H1 (cell line): ENCODE measurements around the gene DIS3L. TPM values are rescaled to one million over a fixed set of nuclear protein-coding genes. Genes with fewer than 3 reads are reported as not detected.

Experiments used
- CTCF ChIA-PET: fragments of 300-600 bp; sonication (Branson Sonifier 250); formaldehyde crosslinking; loops from one replicate; lab custom pipeline; 2021; ENCODE audit not compliant: partially characterized antibody; lab: Charles Lee
- POLR2A ChIA-PET: fragments of 300-600 bp; sonication (Branson Sonifier 250); formaldehyde crosslinking; loops from one replicate; lab custom pipeline; 2021; ENCODE audit warnings: inconsistent platforms; ENCODE audit not compliant: partially characterized antibody; lab: Charles Lee
- DNase-seq, 2 experiments: peaks; one replicate each; pipeline versions ENCODE4 v3.0.0 to v3.0.0-alpha.2; 2010 to 2022; ENCODE audit warnings: low spot score in 2 of 2, low read depth in 1 of 2, mixed read lengths in 1 of 2
- FAIRE-seq: peaks from 2 replicates; lab custom pipeline; 2011; peaks lifted over from hg19 to GRCh38; lab: Jason Lieb, UNC
- H2AFZ ChIP-seq: 2 replicates; pipeline ENCODE4 v1.8.1; 2012; ENCODE audit warnings: low read length, inconsistent platforms
- H2AK5ac ChIP-seq: 2 replicates; pipeline ENCODE4 v1.6.1; 2013; ENCODE audit warnings: low read depth, low read length
- H2BK120ac ChIP-seq: replicated peaks from 2 replicates; pipeline ENCODE3; 2013; ENCODE audit warnings: low read depth, low read length, inconsistent platforms
- H2BK12ac ChIP-seq: 2 replicates; pipeline ENCODE4 v1.6.1; 2013; ENCODE audit warnings: low read depth, low read length
- H2BK15ac ChIP-seq: 2 replicates; pipeline ENCODE4 v1.6.1; 2013; ENCODE audit warnings: low read length
- H2BK20ac ChIP-seq: 2 replicates; pipeline ENCODE4 v1.6.1; 2013; ENCODE audit warnings: low read length
- H2BK5ac ChIP-seq: 2 replicates; pipeline ENCODE4 v1.6.1; 2013; ENCODE audit warnings: low read depth, low read length
- H3K14ac ChIP-seq: 2 replicates; pipeline ENCODE4 v1.6.1; 2013; ENCODE audit warnings: inconsistent platforms; ENCODE audit not compliant: insufficient read length
- H3K18ac ChIP-seq: 2 replicates; pipeline ENCODE4 v1.6.1; 2013; ENCODE audit warnings: low read length; ENCODE audit errors: extremely low read depth
- H3K23ac ChIP-seq: 2 replicates; pipeline ENCODE4 v1.6.1; 2013; ENCODE audit warnings: inconsistent platforms; ENCODE audit not compliant: insufficient read length
- H3K23me2 ChIP-seq: 2 replicates; pipeline ENCODE4 v1.6.1; 2013; ENCODE audit warnings: low read depth, low read length
- H3K27ac ChIP-seq: 2 replicates; pipeline ENCODE4 v1.6.1; 2011; ENCODE audit warnings: low read depth, low read length, inconsistent platforms
- H3K27me3 ChIP-seq, 4 experiments: replicated peaks in 1 of 4; 1 replicate in 1 of 4; 2 replicates in 3 of 4; pipeline versions ENCODE4 v1.6.1 to v1.8.1; 2011 to 2013; ENCODE audit warnings: low read length in 3 of 4, mild to moderate bottlenecking in 3 of 4, inconsistent platforms in 2 of 4, mixed read lengths in 2 of 4, moderate library complexity in 1 of 4; ENCODE audit not compliant: control insufficient read depth in 3 of 4, insufficient read depth in 3 of 4; ENCODE audit errors: extremely low read depth in 1 of 4
- H3K36me3 ChIP-seq, 4 experiments: 2 replicates each; pipeline versions ENCODE4 v1.6.1 to v1.8.1; 2011 to 2013; ENCODE audit warnings: mild to moderate bottlenecking in 4 of 4, low read length in 3 of 4, moderate library complexity in 2 of 4, control low read depth in 1 of 4, inconsistent platforms in 1 of 4; ENCODE audit not compliant: insufficient read depth in 4 of 4, control insufficient read depth in 2 of 4
- H3K4ac ChIP-seq: replicated peaks from 2 replicates; pipeline ENCODE3; 2013; ENCODE audit warnings: low read length, low read depth, mixed read lengths, inconsistent platforms; ENCODE audit not compliant: insufficient read length
- H3K4me1 ChIP-seq, 4 experiments: replicated peaks in 1 of 4; 1 replicate in 1 of 4; 2 replicates in 3 of 4; pipeline versions ENCODE4 v1.6.1 to v1.8.1; 2011 to 2013; ENCODE audit warnings: low read length in 3 of 4, inconsistent platforms in 2 of 4, mixed read lengths in 1 of 4; ENCODE audit not compliant: insufficient read depth in 4 of 4, control insufficient read depth in 3 of 4
- H3K4me2 ChIP-seq, 2 experiments: 2 replicates each; pipeline versions ENCODE4 v1.6.1 to v1.8.1; 2011 to 2013; ENCODE audit warnings: low read depth in 2 of 2, low read length in 2 of 2, control low read depth in 1 of 2, inconsistent platforms in 1 of 2, mild to moderate bottlenecking in 1 of 2; ENCODE audit not compliant: insufficient read depth in 1 of 2
- H3K4me3 ChIP-seq, 4 experiments: fragments of 200-600, 300-600 bp in 1 of 4; sonication (generic), shearing (Covaris generic), sonication (Bioruptor Twin) in 1 of 4; 2 replicates each; pipeline versions ENCODE4 v1.5.1 to v1.8.1; 2011 to 2016; ENCODE audit warnings: low read length in 4 of 4, low read depth in 3 of 4, control low read depth in 2 of 4, inconsistent platforms in 2 of 4, mild to moderate bottlenecking in 2 of 4, mixed read lengths in 1 of 4, moderate library complexity in 1 of 4; ENCODE audit not compliant: insufficient read depth in 2 of 4; ENCODE audit errors: extremely low read depth in 1 of 4
- H3K56ac ChIP-seq: replicated peaks from 2 replicates; pipeline ENCODE3; 2013; ENCODE audit warnings: low read depth, mild to moderate bottlenecking, mixed read lengths, low read length, inconsistent platforms; ENCODE audit not compliant: insufficient read length
- H3K79me1 ChIP-seq: 2 replicates; pipeline ENCODE4 v1.6.1; 2013; ENCODE audit warnings: low read depth, low read length, control low read depth
- H3K79me2 ChIP-seq, 2 experiments: 2 replicates each; pipeline versions ENCODE4 v1.6.1 to v1.8.1; 2012 to 2013; ENCODE audit warnings: low read length in 2 of 2, mild to moderate bottlenecking in 2 of 2, inconsistent platforms in 1 of 2; ENCODE audit not compliant: insufficient read depth in 2 of 2, control insufficient read depth in 1 of 2
- H3K9ac ChIP-seq, 4 experiments: replicated peaks in 1 of 4; 1 replicate in 1 of 4; 2 replicates in 3 of 4; pipeline versions ENCODE4 v1.6.1 to v1.8.1; 2011 to 2013; ENCODE audit warnings: low read depth in 3 of 4, low read length in 3 of 4, control low read depth in 2 of 4, mild to moderate bottlenecking in 2 of 4, moderate library complexity in 2 of 4, inconsistent platforms in 1 of 4; ENCODE audit errors: extremely low read depth in 1 of 4
- H3K9me3 ChIP-seq, 2 experiments: 2 replicates each; pipeline versions ENCODE4 v1.6.1 to v1.8.1; 2012 to 2013; ENCODE audit warnings: mild to moderate bottlenecking in 2 of 2, moderate library complexity in 2 of 2, control low read depth in 1 of 2, inconsistent platforms in 1 of 2, low read depth in 1 of 2, low read length in 1 of 2, mixed read lengths in 1 of 2; ENCODE audit not compliant: insufficient read depth in 2 of 2
- H4K20me1 ChIP-seq, 2 experiments: replicated peaks in 1 of 2; 2 replicates each; pipeline versions ENCODE3 to v1.8.1; 2011 to 2013; ENCODE audit warnings: inconsistent platforms in 2 of 2, low read length in 2 of 2, mild to moderate bottlenecking in 1 of 2; ENCODE audit not compliant: insufficient read depth in 2 of 2, control insufficient read depth in 1 of 2
- H4K5ac ChIP-seq: 2 replicates; pipeline ENCODE4 v1.6.1; 2013; ENCODE audit warnings: low read length, low read depth, mixed read lengths, inconsistent platforms; ENCODE audit not compliant: insufficient read length
- H4K8ac ChIP-seq: 2 replicates; pipeline ENCODE4 v1.8.0; 2013; ENCODE audit warnings: mild to moderate bottlenecking, moderate library complexity, low read length, inconsistent platforms; ENCODE audit not compliant: insufficient read depth; ENCODE audit errors: extremely low read depth
- H4K91ac ChIP-seq: replicated peaks from 2 replicates; pipeline ENCODE3; 2013; ENCODE audit warnings: low read length, mixed read lengths, inconsistent platforms; ENCODE audit not compliant: insufficient read length
- CEBPB ChIP-seq: IDR thresholded peaks from 2 replicates; pipeline ENCODE4 v1.6.1; 2012; ENCODE audit warnings: low read depth, low read length
- CREB1 ChIP-seq: IDR thresholded peaks from 2 replicates; pipeline ENCODE4 v1.6.1; 2012; ENCODE audit warnings: inconsistent platforms
- CTBP2 ChIP-seq: IDR thresholded peaks from 2 replicates; pipeline ENCODE4 v1.7.0; 2011; ENCODE audit warnings: borderline replicate concordance, mild to moderate bottlenecking, moderate library complexity, mixed read lengths, low read length; ENCODE audit not compliant: insufficient read depth, insufficient read length
- EGR1 ChIP-seq: IDR thresholded peaks from 2 replicates; pipeline ENCODE4 v1.6.1; 2011; ENCODE audit warnings: low read depth, low read length, borderline replicate concordance
- NRF1 ChIP-seq: IDR thresholded peaks from 2 replicates; pipeline ENCODE4 v1.6.1; 2011; ENCODE audit warnings: mild to moderate bottlenecking, low read depth, low read length, improper control_type of control experiment
- POLR2A ChIP-seq, 2 experiments: IDR thresholded peaks; 1 replicate in 1 of 2; 2 replicates in 1 of 2; pipeline ENCODE4 v1.6.1; 2011; ENCODE audit warnings: low read depth in 2 of 2, low read length in 2 of 2, mild to moderate bottlenecking in 2 of 2; ENCODE audit errors: control extremely low read depth in 1 of 2
- RNF2 ChIP-seq: fragments of 200-900, 300-1000 bp; sonication (generic); IDR thresholded peaks from 2 replicates; pipeline ENCODE4 v1.7.1; 2016; ENCODE audit warnings: borderline replicate concordance, low read depth, mild to moderate bottlenecking, antibody characterized with exemption, low read length; ENCODE audit not compliant: poor library complexity, severe bottlenecking; ENCODE audit errors: missing control alignments
- RXRA ChIP-seq: IDR thresholded peaks from 2 replicates; pipeline ENCODE4 v1.6.1; 2011; ENCODE audit warnings: low read depth, mild to moderate bottlenecking, low read length, moderate library complexity; ENCODE audit not compliant: insufficient read depth
- SP1 ChIP-seq: IDR thresholded peaks from 2 replicates; pipeline ENCODE4 v1.6.1; 2011; ENCODE audit warnings: low read depth, low read length
- TBP ChIP-seq: IDR thresholded peaks from 2 replicates; pipeline ENCODE4 v1.6.1; 2011; ENCODE audit warnings: low read depth, low read length, improper control_type of control experiment
- YY1 ChIP-seq: IDR thresholded peaks from 2 replicates; pipeline ENCODE4 v1.6.1; 2011; ENCODE audit warnings: low read depth, mild to moderate bottlenecking, low read length
- WGBS, 2 experiments: shearing (Covaris generic) in 1 of 2; methylation state at CpG; one replicate each; pipeline versions ENCODE4 v1.1.6 to v1.1.7; 2013 to 2015; ENCODE audit warnings: low lambda C conversion rate in 2 of 2, mixed read lengths in 2 of 2, inconsistent platforms in 1 of 2, low coverage in 1 of 2, missing lambda C conversion rate in 1 of 2; ENCODE audit not compliant: insufficient replicate concordance in 2 of 2, insufficient coverage in 1 of 2, insufficient read length in 1 of 2; ENCODE audit errors: extremely low coverage in 1 of 2, missing lambda C conversion rate in 1 of 2; 5-methylcytosine and 5-hydroxymethylcytosine counted together
- polyA plus RNA-seq, 7 experiments: library from polyadenylated mRNA; depleted of rRNA in 3 of 7; stranded (reverse) in 5 of 7; unstranded in 2 of 7; fragments of >200 nt in 5 of 7; fragments of 200-250 nt in 2 of 7; gene quantifications; 1 replicate in 5 of 7; 2 replicates in 1 of 7; 4 replicates in 1 of 7; pipeline versions ENCODE4 v1.2.1 to v1.2.3, GENCODE V29; 2011 to 2013; ENCODE audit warnings: missing spikeins in 2 of 7, mixed read lengths in 2 of 7
- total RNA-seq: library from RNA; stranded (reverse); fragmentation: NEBNext Ultra II Directional; extraction: Animal tissue kit (Norgen Biotek cat#: 25700); gene quantifications from 2 replicates; pipeline ENCODE4 v1.2.1, GENCODE V29; 2021
- TF ChIP-seq, protein P1 (sequence below): IDR thresholded peaks from 2 replicates; pipeline ENCODE4 v1.6.1; 2012; ENCODE audit warnings: inconsistent platforms

DIS3L gene
- total and polyA plus RNA-seq, 2 of the 8 experiments (the other 6 are each of a cell fraction or from before 2014, with no cell fraction given): 8.7 to 25.0 TPM

DNA sequence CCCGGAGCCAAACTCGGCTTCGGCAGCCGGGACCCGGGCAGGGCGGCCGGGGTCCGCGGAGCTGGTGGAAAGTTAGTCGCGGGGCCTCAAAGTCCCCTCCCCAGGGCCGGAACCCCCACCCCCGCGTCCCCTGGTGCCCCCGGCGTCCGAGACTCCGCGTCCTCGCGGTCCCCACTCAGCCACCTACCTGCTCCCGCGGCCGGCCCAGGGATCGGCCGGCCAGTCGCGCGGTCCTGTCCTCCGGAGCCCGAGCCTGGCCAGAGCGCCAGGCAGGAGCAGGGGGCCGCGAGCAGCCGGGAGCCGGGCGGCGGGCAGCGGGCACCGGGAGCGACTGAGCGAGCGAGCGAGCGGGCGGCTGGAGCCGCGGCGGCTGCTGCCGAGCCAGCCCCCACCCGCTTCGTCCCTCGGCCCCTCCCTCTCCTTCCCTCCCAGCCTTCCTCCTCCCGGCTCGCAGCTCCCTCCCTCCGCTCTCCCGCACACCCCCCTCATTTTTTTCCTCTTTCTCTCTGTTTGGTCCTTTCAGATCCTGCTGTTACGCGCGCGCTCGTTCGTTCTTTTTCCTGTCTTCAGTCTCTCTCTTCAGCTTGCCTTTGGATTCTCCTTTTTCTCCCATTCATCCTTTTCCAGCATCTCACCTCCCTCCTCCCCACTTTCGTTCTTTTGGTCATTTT, 39.8 kb upstream of the DIS3L start, which contains the start of gene MEGF11:
TSS of gene MEGF11 (minus strand) at position 333 of the 671 bp plus-strand sequence. CDS start 125,347 bp downstream, outside the sequence.
- peak within 1 kb of the TSS; percentile 7; the same call in 1 of the 2 replicates for H4K8ac ChIP-seq
- peak within 1 kb of the TSS; percentile 62 to 88 (median 81) for H3K4me3 ChIP-seq
- DNase-seq: peak in 1 of 2 experiments; percentile 75
- no peak within 1 kb of the TSS for H3K23ac ChIP-seq
- H4K5ac ChIP-seq: no peak within 1 kb of the TSS
- no peaks in the 10 kb centered on the region for H3K79me1 ChIP-seq
- H2BK12ac ChIP-seq: peak within 1 kb of the TSS; percentile 93; the same call in 1 of the 2 replicates
- peak within 1 kb of the TSS; percentile 81; the same call in 1 of the 2 replicates for H3K18ac ChIP-seq
- no peak within 1 kb of the TSS for H2AK5ac ChIP-seq
- 0% methylated on average over 23 of the region's 64 CpGs; no CpG with 5 or more reads in 1 of the 2 experiments for WGBS, 2 experiments
- H3K4me1 ChIP-seq: peaks cover 13 to 24% (median 14%) of the 10 kb centered on the region in 4 experiments
- peaks cover 20 to 65% (median 59%) of the 10 kb centered on the region in 4 experiments for H3K27me3 ChIP-seq
- no peak within 1 kb of the TSS for H2BK120ac ChIP-seq
- no peak within 1 kb of the TSS for H3K27ac ChIP-seq
- no peak for FAIRE-seq
- peaks cover 23% of the 10 kb centered on the region for H3K23me2 ChIP-seq
- no peaks in the 10 kb centered on the region for H3K79me2 ChIP-seq
- no peak within 1 kb of the TSS; the same call in 1 of the 2 replicates for H2BK15ac ChIP-seq
- H3K36me3 ChIP-seq: no peaks in the 10 kb centered on the region
- H2AFZ ChIP-seq: peak within 1 kb of the TSS; percentile 88
- peak within 1 kb of the TSS; percentile 83 for H2BK20ac ChIP-seq
- H3K4me2 ChIP-seq: peak within 1 kb of the TSS; percentile 96 to 100
- H3K9ac ChIP-seq: peak within 1 kb of the TSS in 1 of 4 experiments; percentile 54; a peak in 2 of 7 replicates
- no peak within 1 kb of the TSS for H3K56ac ChIP-seq
- ChIA-PET POLR2A (interaction anchor here (0.8 to 1.7 kb wide), 5 partner anchors 11 to 252 kb away, joined by 3 to 4 read pairs (median 4); partner anchors contain the start of gene ZWILCH), CTCF (interaction anchor here (0.9 to 1.2 kb wide), 3 partner anchors 13 to 63 kb away, joined by 3 to 4 read pairs (median 3); no protein-coding TSS in a partner anchor)
- no peak within 1 kb of the TSS for H3K14ac ChIP-seq
- H3K4ac ChIP-seq: no peak within 1 kb of the TSS
- H2BK5ac ChIP-seq: peak within 1 kb of the TSS; percentile 36; the same call in 1 of the 2 replicates
- H4K91ac ChIP-seq: peak within 1 kb of the TSS; percentile 11
- H4K20me1 ChIP-seq: no peaks in the 10 kb centered on the region
- no peaks in the 10 kb centered on the region for H3K9me3 ChIP-seq
- TF ChIP-seq RXRA (no peak), CTBP2 (peak; percentile 43), CEBPB (no peak), SP1 (0 out of 2 replicates have a peak, but pooled peaks have one; percentile 20), RNF2 (no peak), NRF1 (no peak), TBP (peak; percentile 36; the same call in 1 of the 2 replicates), YY1 (peak; percentile 65; the same call in 1 of the 2 replicates), EGR1 (peak; percentile 55), CREB1 (no peak), POLR2A (IDR thresholded peaks at IDR 0.05; ENCODE audit: control extremely low read depth in 1 of 2, low read depth in 2 of 2, low read length in 2 of 2) (no peak)
- TF ChIP-seq, protein P1, sequence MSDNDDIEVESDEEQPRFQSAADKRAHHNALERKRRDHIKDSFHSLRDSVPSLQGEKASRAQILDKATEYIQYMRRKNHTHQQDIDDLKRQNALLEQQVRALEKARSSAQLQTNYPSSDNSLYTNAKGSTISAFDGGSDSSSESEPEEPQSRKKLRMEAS: peak; percentile 20; the same call in 1 of the 2 replicates
